Measurements from ENCODE around the gene RBFOX2.

Gene RBFOX2

DNA sequence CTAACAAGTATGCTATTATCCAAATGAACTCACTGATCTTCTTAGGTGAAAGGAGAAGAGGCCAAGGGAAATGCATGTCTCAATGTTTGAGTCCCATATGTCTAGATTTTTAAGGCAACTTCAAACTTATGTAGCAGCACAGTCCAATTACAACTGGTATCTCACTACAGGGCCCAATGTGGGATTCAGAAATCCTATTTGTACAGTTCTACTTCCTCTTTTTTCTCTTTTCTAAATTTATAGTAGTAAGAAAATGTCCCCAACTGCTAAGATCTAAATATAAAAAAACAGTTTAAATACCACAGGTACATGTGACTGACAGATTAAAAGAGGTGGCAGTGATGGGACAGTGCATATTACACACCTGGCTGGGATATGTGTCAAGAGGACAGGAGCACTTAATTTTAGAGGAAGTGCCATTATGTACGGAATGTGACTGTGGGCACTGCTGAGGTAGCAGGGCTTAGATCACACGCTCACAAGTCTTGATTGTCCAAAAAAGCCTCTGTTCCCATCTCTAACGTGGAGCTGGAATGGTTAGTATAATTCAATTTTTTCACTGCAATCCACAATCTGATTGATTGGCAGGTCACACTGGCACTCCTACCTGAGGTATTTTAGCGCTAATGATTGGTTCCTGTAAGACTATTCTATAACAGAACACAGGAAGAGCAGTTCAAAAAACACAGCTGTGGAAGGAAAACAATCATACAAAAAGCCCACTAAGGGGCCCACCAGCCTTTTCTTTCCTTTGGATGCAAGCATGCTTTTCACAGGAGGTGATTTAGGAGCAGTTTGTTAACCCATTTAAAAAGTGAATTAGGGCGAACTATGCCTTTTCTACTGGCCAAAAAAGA is 276.4 kb downstream of the RBFOX2 start:
- no peaks in the 10 kb centered on the region for H3K36me3 ChIP-seq (ENCODE audit: control insufficient read depth, insufficient read depth, low read length)

DNA sequence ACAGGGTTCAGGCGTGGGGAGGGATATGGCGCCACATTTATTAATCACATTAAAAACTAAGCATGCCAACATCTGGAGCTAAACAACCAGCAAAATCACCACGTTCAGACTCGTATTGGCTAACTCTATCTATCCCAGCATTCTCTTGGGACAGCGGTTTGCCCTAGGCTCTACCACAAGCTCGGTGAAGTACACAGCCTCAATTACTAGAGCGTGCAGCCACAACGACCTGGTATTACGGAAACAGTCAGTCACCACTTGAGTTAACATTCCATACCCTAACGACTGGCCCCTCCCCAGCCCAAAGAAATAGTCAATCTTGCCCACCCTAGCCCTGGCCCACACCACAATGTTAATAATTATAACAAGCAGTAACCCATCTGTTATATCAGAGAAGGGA is 278.8 kb downstream of the RBFOX2 start:
- H3K4me1 ChIP-seq (ENCODE audit: control insufficient read depth, low read depth, low read length): no peaks in the 10 kb centered on the region
- H2BK5ac ChIP-seq (ENCODE audit: low read length): no peak overlapping the region
- no peak overlapping the region for H3K4me2 ChIP-seq (ENCODE audit: low read length)
- H4K5ac ChIP-seq (ENCODE audit: low read length): no peak overlapping the region
- H3K27ac ChIP-seq (ENCODE audit: low read depth, low read length): no peak overlapping the region
- H3K79me1 ChIP-seq (ENCODE audit: low read length): no peaks in the 10 kb centered on the region
- H3K4me3 ChIP-seq (ENCODE audit: low read length): no peak overlapping the region
- no peak overlapping the region for H2BK15ac ChIP-seq (replicated peaks; ENCODE audit: low read depth)
- no peak overlapping the region for H3K23ac ChIP-seq (ENCODE audit: low read length)
- H2AK5ac ChIP-seq (ENCODE audit: low read length): no peak overlapping the region
- H4K8ac ChIP-seq (ENCODE audit: low read depth, low read length): no peak overlapping the region
- H3K18ac ChIP-seq (ENCODE audit: low read length): no peak overlapping the region
- H3K4ac ChIP-seq (ENCODE audit: low read depth, low read length): no peak overlapping the region
- no CpG with 5 or more reads among the region's 10 CpGs for WGBS (ENCODE audit: extremely low coverage, insufficient coverage, low lambda C conversion rate)
- no peak overlapping the region for H3K56ac ChIP-seq (ENCODE audit: low read length)
- H3K79me2 ChIP-seq (ENCODE audit: control insufficient read depth, insufficient read depth, low read length): no peaks in the 10 kb centered on the region
- H3K9ac ChIP-seq (ENCODE audit: low read length): no peak overlapping the region
- no peaks in the 10 kb centered on the region for H3K27me3 ChIP-seq (ENCODE audit: insufficient read depth, low read length, poor library complexity)
- H3K36me3 ChIP-seq (ENCODE audit: control insufficient read depth, insufficient read depth, low read length): no peaks in the 10 kb centered on the region
- peak; percentile 24 for DNase-seq
- H2BK120ac ChIP-seq (ENCODE audit: low read depth, low read length): no peak overlapping the region

More for the DNA sequence above, 276.4 kb downstream of the RBFOX2 start:
- H3K9ac ChIP-seq (ENCODE audit: low read length): no peak overlapping the region
- no peak overlapping the region for H3K4me2 ChIP-seq (ENCODE audit: low read length)
- H3K79me2 ChIP-seq (ENCODE audit: control insufficient read depth, insufficient read depth, low read length): no peaks in the 10 kb centered on the region
- no peak overlapping the region for H4K8ac ChIP-seq (ENCODE audit: low read depth, low read length)
- H3K4me1 ChIP-seq (ENCODE audit: control insufficient read depth, low read depth, low read length): no peaks in the 10 kb centered on the region
- H2BK15ac ChIP-seq (replicated peaks; ENCODE audit: low read depth): no peak overlapping the region
- H3K4ac ChIP-seq (ENCODE audit: low read depth, low read length): no peak overlapping the region
- H2BK5ac ChIP-seq (ENCODE audit: low read length): no peak overlapping the region
- WGBS (ENCODE audit: extremely low coverage, insufficient coverage, low lambda C conversion rate): no CpG with 5 or more reads among the region's 5 CpGs
- H3K4me3 ChIP-seq (ENCODE audit: low read length): no peak overlapping the region
- no peak for DNase-seq
- H3K79me1 ChIP-seq (ENCODE audit: low read length): no peaks in the 10 kb centered on the region
- no peak overlapping the region for H2BK120ac ChIP-seq (ENCODE audit: low read depth, low read length)
- no peak overlapping the region for H3K23ac ChIP-seq (ENCODE audit: low read length)
- H3K56ac ChIP-seq (ENCODE audit: low read length): no peak overlapping the region
- no peak overlapping the region for H3K27ac ChIP-seq (ENCODE audit: low read depth, low read length)
- no peak overlapping the region for H2AK5ac ChIP-seq (ENCODE audit: low read length)
- H4K5ac ChIP-seq (ENCODE audit: low read length): no peak overlapping the region
- no peaks in the 10 kb centered on the region for H3K27me3 ChIP-seq (ENCODE audit: insufficient read depth, low read length, poor library complexity)
- H3K18ac ChIP-seq (ENCODE audit: low read length): no peak overlapping the region

DNA sequence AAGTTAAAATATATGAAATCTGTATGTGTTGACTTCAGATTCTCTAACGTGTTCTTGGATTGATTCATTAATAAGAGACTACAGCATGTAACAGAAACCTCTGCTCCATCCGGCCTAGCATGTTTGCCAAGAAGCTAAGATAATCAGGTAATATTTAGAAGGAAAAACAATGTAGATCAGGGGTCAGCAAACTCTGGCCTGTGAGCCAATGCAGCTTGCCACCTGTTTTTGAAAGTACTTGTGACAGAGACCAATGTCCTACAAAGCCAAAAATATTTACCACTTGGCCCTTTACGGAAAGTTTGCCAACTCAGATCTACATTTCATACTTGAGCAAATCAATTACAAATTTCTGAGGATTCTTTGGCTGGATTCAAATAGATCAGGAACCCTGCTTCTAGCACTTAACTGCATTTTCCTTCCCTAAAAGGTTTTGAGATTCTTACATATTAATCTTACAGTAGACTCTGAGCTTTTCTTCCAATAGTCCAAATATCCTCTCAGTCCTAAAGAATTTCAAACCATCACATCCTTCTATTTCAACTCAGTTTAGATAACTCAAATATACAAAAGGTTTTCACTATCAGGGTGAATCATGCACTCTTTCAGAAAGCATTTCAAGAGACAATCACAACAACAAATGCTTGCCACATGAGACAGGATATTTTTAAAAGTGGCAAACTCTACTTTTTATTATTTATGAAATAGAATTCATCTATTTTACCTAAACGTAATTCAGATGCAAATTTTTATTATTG is 281.5 kb downstream of the RBFOX2 start:
- Histone ChIP-seq H3K4me1 (ENCODE audit: control insufficient read depth, low read depth, low read length) (peaks cover 3% of the 10 kb centered on the region), H2BK15ac (replicated peaks; ENCODE audit: low read depth) (no peak overlapping the region), H3K9ac (ENCODE audit: low read length) (no peak overlapping the region), H2BK120ac (ENCODE audit: low read depth, low read length) (no peak overlapping the region), H3K36me3 (ENCODE audit: control insufficient read depth, insufficient read depth, low read length) (no peaks in the 10 kb centered on the region), H3K79me1 (ENCODE audit: low read length) (no peaks in the 10 kb centered on the region), H3K4me3 (ENCODE audit: low read length) (no peak overlapping the region), H2AK5ac (ENCODE audit: low read length) (no peak overlapping the region), H3K79me2 (ENCODE audit: control insufficient read depth, insufficient read depth, low read length) (no peaks in the 10 kb centered on the region), H3K23ac (ENCODE audit: low read length) (no peak overlapping the region), H3K4me2 (ENCODE audit: low read length) (no peak overlapping the region), H3K27me3 (ENCODE audit: insufficient read depth, low read length, poor library complexity) (no peaks in the 10 kb centered on the region), H3K56ac (ENCODE audit: low read length) (no peak overlapping the region), H2BK5ac (ENCODE audit: low read length) (no peak overlapping the region), H4K8ac (ENCODE audit: low read depth, low read length) (no peak overlapping the region), H3K27ac (ENCODE audit: low read depth, low read length) (no peak overlapping the region), H3K18ac (ENCODE audit: low read length) (no peak overlapping the region), H4K5ac (ENCODE audit: low read length) (no peak overlapping the region), H3K4ac (ENCODE audit: low read depth, low read length) (no peak overlapping the region)
- WGBS (ENCODE audit: extremely low coverage, insufficient coverage, low lambda C conversion rate): 100% methylated on average over 1 of the region's 4 CpGs
- DNase-seq: no peak

DNA sequence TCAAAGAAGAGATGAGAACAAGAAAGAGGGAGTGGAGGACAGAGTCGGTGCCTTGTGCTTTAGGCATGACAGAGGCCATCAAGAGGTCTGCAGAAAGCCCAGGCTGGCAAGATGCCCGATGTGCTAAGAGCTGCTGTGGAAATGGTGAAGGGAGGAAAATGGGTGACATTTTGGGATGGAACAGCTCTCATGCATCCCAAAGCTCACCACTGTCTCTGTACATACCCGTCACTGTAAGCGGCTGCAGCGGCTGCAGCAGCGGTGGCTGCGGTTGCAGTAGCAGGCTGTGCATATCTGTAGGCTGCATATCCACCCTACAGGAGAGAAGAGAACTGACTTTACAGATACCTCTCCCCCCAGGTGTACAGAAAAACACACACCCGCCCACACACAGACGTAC is 282.4 kb downstream of the RBFOX2 start:
- Histone ChIP-seq H3K36me3 (ENCODE audit: control insufficient read depth, insufficient read depth, low read length) (no peaks in the 10 kb centered on the region), H3K79me1 (ENCODE audit: low read length) (no peaks in the 10 kb centered on the region), H3K18ac (ENCODE audit: low read length) (no peak overlapping the region), H3K23ac (ENCODE audit: low read length) (no peak overlapping the region), H4K5ac (ENCODE audit: low read length) (no peak overlapping the region), H3K4me3 (ENCODE audit: low read length) (no peak overlapping the region), H4K8ac (ENCODE audit: low read depth, low read length) (no peak overlapping the region), H2BK15ac (replicated peaks; ENCODE audit: low read depth) (no peak overlapping the region), H2AK5ac (ENCODE audit: low read length) (no peak overlapping the region), H2BK120ac (ENCODE audit: low read depth, low read length) (no peak overlapping the region), H3K4ac (ENCODE audit: low read depth, low read length) (no peak overlapping the region), H3K4me2 (ENCODE audit: low read length) (no peak overlapping the region), H3K9ac (ENCODE audit: low read length) (no peak overlapping the region), H3K56ac (ENCODE audit: low read length) (no peak overlapping the region), H2BK5ac (ENCODE audit: low read length) (no peak overlapping the region), H3K27ac (ENCODE audit: low read depth, low read length) (no peak overlapping the region), H3K27me3 (ENCODE audit: insufficient read depth, low read length, poor library complexity) (no peaks in the 10 kb centered on the region), H3K79me2 (ENCODE audit: control insufficient read depth, insufficient read depth, low read length) (no peaks in the 10 kb centered on the region), H3K4me1 (ENCODE audit: control insufficient read depth, low read depth, low read length) (peaks cover 3% of the 10 kb centered on the region)
- DNase-seq: no peak
- no CpG with 5 or more reads among the region's 9 CpGs for WGBS (ENCODE audit: extremely low coverage, insufficient coverage, low lambda C conversion rate)

- Histone ChIP-seq H2BK120ac (ENCODE audit: low read depth, low read length) (no peak overlapping the region), H3K9ac (ENCODE audit: low read length) (no peak overlapping the region), H3K79me1 (ENCODE audit: low read length) (no peaks in the 10 kb centered on the region), H3K27ac (ENCODE audit: low read depth, low read length) (no peak overlapping the region), H3K79me2 (ENCODE audit: control insufficient read depth, insufficient read depth, low read length) (no peaks in the 10 kb centered on the region), H4K5ac (ENCODE audit: low read length) (no peak overlapping the region), H2AK5ac (ENCODE audit: low read length) (no peak overlapping the region), H2BK5ac (ENCODE audit: low read length) (no peak overlapping the region), H3K36me3 (ENCODE audit: control insufficient read depth, insufficient read depth, low read length) (no peaks in the 10 kb centered on the region), H3K4ac (ENCODE audit: low read depth, low read length) (no peak overlapping the region), H3K27me3 (ENCODE audit: insufficient read depth, low read length, poor library complexity) (no peaks in the 10 kb centered on the region), H3K18ac (ENCODE audit: low read length) (no peak overlapping the region), H3K23ac (ENCODE audit: low read length) (no peak overlapping the region), H3K4me3 (ENCODE audit: low read length) (no peak overlapping the region), H3K56ac (ENCODE audit: low read length) (no peak overlapping the region), H3K4me1 (ENCODE audit: control insufficient read depth, low read depth, low read length) (peaks cover 3% of the 10 kb centered on the region), H4K8ac (ENCODE audit: low read depth, low read length) (no peak overlapping the region), H2BK15ac (replicated peaks; ENCODE audit: low read depth) (no peak overlapping the region), H3K4me2 (ENCODE audit: low read length) (no peak overlapping the region)
- DNase-seq: peak; percentile 57
- no CpG with 5 or more reads among the region's 6 CpGs for WGBS (ENCODE audit: extremely low coverage, insufficient coverage, low lambda C conversion rate)
Measured at GRCh38 chr22:35743326-35743860, 285.2 kb downstream of the RBFOX2 start.
